Epithelial cell of esophagus (primary cell): Measurements from ENCODE around the gene ANGPTL5.

Experiments
- DNase-seq: peaks from one replicate; pipeline ENCODE4 v3.0.0; 2010; ENCODE audit warnings: low read depth
- H3K4me3 ChIP-seq: 2 replicates; pipeline ENCODE4 v1.5.1; 2011; ENCODE audit warnings: mild to moderate bottlenecking, low read length, control low read depth
- CTCF ChIP-seq: IDR thresholded peaks from 2 replicates; pipeline ENCODE4 v1.5.1; 2011; ENCODE audit warnings: low read depth, mild to moderate bottlenecking, low read length, control low read depth, inconsistent platforms; ENCODE audit not compliant: insufficient read depth; ENCODE audit errors: missing control alignments

Gene ANGPTL5

GRCh38 chr11:101915791-101916291 lies 481 bp downstream of the ANGPTL5 start:
- TF ChIP-seq CTCF: no peak
- DNase-seq: peak; percentile 40
- peak overlapping the region; percentile 72 for H3K4me3 ChIP-seq

GRCh38 chr11:101914738-101915426 lies 1.4 kb downstream of the ANGPTL5 start, which contains the start of gene CEP126:
Gene CEP126, plus strand, starts transcription at chr11:101915010. Its CDS starts 275 bp downstream, at chr11:101915285.
- peak within 1 kb of the TSS; percentile 72 for H3K4me3 ChIP-seq
- TF ChIP-seq CTCF: peak; percentile 38
- DNase-seq: peak; percentile 95

GRCh38 chr11:101914341-101914737 lies 2.0 kb downstream of the ANGPTL5 start:
- TF ChIP-seq CTCF: no peak
- H3K4me3 ChIP-seq: peak overlapping the region; percentile 72
- DNase-seq: peak; percentile 5

GRCh38 chr11:101913656-101914055 lies 2.7 kb downstream of the ANGPTL5 start:
- DNase-seq: no peak
- TF ChIP-seq CTCF: no peak

GRCh38 chr11:101912823-101913284 lies 3.5 kb downstream of the ANGPTL5 start:
- peak; percentile 3 for DNase-seq
- no peak for TF ChIP-seq CTCF
- no peak overlapping the region for H3K4me3 ChIP-seq

More at GRCh38 chr11:101913656-101914055, 2.7 kb downstream of the ANGPTL5 start:
- H3K4me3 ChIP-seq: no peak overlapping the region

GRCh38 chr11:101909087-101909486 lies 7.2 kb downstream of the ANGPTL5 start:
- no peak overlapping the region for H3K4me3 ChIP-seq
- TF ChIP-seq CTCF: no peak
- no peak for DNase-seq

GRCh38 chr11:101907815-101908214 lies 8.5 kb downstream of the ANGPTL5 start:
- no peak for DNase-seq

More at GRCh38 chr11:101907815-101908214, 8.5 kb downstream of the ANGPTL5 start:
- H3K4me3 ChIP-seq: no peak overlapping the region
- no peak for TF ChIP-seq CTCF
